Tongue (tissue), 2 donors: ENCODE results near the gene RAB1B. TPM values are rescaled to one million over a fixed set of nuclear protein-coding genes. Genes with fewer than 3 reads are reported as not detected.
"Not testable (repeated sequence)": the region's sequence is repeated elsewhere in the genome, so short reads cannot be mapped to it uniquely, and the experiment has no call there.

Experiments
- DNase-seq: peaks from one replicate; pipeline ENCODE4 v3.0.0-alpha.2; 2015
- total RNA-seq: library from RNA; depleted of rRNA; stranded (reverse); fragments of >200 nt; gene quantifications from one replicate; pipeline ENCODE4 v1.2.3, GENCODE V29; 2014

The RAB1B gene
- total RNA-seq, 1 donor from 2014 or later: 62.2 TPM

DNA sequence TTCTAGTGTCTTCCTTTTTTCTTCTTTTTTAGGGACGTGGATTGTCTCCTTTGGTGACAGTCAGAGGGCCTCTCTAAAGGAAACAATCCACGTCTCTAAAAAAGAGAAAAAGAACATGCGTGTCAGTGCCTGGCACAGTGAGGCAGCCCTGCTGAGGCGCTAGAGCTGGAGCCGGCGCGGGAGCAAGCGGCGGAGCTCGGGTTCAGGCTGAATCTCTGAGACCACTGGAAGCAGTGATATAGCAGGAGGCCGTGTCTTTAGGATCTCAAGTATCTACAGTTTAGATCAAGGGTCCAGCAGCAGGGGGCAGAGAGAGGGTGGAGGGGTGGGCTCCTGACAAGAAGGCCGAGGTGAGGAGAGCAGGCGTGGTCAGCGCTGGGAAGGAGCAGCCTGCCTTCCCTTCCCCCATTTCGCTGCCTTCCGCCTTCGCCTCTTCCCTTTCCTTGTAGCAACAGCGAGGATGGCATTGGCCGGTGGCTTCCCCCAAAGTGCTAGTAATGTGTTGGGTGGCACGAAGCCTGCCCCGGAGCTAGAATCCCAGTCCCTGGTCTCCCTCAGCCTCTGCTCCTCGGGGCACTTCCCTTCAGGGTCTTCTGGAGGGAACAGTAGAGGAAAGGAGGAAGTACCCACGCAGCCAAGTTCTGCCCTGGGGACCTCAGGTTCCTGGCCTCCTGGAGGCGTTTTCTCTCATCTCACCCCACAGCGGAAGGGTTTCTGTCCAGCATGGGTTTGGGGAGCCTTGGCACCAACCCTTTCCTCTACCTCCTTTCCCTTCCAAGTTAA, 28.2 kb upstream of the RAB1B start:
- no peak for DNase-seq

DNA sequence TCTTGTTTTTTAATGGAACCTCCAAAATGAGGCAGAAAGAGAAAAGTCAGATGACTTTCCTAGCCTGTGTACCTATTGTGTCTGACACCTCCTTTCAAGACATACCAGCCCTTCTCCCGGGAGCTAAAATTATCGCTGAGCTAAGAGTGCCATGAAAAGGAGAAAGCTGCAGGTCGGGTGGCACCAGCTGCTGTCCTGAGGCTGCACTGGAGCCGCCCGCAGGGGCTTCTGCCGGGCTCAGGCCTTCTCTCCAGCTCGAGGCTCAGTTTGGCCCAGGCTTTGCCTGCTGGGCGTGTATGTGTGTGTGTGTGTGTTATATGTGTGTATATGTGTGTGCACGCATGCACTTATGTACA, 27.7 kb upstream of the RAB1B start:
- peak; percentile 57 for DNase-seq

DNA sequence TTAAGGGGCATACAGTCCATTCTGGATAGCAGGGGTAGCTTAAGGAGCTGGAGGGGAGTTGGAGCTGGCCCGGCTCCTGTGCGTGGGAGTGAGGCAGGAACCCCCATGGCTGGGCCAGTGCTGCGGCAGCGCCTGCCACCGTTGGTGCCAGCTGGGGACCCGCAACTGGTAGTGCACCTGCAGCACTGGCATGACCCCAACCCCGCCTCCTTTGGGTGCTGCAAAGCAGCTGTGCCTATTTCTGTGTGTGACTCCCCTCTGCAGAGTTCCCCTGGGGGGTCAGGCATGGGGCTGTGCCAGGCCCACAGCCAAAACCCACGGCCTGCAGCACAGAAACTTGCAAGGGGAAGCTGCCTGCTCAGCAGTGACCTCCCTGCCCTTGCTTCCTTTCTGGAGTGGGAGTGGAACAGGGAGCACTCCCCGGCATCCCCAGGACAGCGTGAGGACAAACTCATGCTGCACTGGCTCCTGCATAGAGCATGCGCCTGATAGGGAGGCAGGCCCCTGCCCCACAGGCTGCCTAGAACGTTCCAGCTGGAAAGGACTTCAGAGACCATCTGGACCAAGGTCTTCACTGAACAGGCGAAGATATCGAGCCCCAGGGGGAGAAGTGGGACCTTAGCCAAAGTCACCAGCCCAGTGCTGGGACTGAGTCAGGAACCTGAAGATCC, 26.2 kb upstream of the RAB1B start:
- DNase-seq: no peak

DNA sequence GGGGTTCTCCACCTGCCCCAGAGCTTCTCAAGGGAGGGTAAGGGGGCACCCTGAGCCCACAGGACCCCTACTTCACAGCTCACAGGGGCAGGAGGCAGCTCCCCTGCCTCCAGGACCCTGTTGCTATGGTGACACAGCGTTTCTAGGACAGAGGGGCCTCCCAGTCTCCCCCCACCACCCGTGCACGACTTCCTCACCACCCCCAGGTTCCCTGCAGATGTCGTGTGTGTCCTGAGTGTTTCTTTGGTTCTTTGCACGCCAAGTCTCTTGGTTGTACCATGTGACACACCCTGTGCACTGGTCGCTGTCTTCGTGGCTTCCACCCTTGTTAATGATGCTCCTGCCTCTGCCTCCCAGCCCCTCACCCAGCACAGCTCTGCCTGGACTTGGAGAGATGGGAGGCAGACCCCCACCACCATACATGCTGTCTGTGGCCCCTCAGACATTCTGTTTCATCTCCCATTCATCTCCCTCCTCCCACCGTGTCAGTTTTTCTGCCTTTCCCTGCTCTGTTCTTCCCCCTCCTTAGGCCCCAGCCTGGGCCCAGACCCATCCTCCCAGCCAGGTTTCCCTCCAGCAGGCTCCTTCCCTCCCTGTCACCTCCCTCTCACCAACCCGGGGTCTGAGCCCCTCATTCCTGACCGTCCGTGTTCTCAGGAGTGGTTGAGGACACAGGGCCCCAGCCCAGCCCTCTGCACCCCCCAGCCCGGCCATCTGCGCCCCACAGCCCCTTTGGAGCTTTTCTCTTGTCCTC, 24.5 kb upstream of the RAB1B start:
- DNase-seq: peak; percentile 62

DNA sequence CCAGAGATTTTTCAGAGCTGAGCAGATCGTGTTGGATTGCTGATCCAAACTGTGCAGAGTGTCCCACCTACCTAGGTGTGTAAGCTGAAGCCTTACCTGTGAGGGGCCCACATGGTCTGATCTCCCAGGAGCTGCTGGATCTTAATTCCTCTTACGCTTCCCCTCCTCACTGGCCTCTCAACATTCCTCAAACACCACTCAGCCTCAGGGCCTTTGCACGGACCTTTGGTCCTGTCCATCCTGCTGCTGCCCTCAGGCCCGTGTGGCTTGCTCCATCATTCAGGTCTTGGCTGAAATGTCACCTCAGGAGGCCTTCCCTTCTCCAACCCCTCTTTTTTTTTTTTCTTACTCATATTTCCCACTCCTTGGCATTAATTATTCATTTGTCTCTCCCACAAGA, 21.1 kb upstream of the RAB1B start:
- DNase-seq: no peak

DNA sequence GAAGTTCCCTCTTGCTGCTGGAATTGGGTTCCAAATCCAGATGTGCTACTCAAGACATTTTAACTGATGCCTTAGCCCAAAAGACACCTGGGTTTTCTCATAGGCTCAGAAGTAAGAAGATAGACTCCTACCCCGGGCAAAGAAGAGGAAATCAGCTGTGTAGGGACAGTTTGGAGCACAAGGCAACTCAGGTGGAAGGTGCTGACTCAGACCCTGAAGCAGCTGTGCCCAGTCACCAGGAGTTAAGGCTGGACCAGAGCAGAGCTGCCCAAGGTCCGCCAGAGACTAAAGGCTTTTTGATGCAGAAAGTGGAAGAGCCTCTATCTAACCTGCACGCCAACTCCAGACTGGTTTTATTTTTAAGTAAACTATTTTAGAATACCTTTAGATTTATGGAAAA, 20.6 kb upstream of the RAB1B start:
- no peak for DNase-seq

DNA sequence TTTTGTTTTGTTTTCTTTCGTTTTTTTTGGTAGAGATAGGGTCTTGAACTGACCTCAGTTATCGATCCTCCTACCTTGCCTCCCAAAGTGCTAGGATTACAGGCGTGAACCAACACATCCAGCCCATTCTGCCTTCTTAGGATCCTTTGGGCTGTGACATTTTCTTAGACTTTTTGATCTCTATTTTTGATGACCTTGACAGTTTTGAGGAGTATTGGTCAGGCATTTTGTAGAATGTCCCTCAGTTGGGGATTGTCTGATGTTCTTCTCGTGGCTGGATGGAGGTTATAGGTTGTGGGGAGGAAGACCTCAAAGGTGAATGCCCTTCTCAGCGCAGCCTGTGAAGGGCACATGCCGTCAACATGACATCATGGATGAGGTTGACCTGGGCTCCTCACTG, 19.5 kb upstream of the RAB1B start:
- DNase-seq: no peak

DNA sequence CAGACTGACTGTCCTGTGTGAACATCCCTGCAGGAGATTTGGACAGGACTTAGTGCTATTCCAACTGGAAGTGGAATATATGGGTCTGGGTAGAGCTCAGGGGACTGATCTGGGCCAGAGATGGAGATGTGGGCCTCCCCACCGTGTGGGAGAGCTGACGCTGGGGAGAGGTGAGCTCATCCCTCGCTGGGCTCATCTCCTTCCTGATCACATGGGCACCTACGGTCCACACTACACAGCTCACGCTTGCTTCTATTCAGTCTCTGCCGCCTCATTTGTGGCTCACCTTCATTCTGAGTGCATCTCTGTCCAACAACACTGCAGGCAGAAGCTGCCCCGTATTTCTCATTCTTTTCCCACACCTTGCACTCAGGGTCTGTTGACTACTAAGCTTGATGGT, 16.6 kb upstream of the RAB1B start:
- DNase-seq: no peak

DNA sequence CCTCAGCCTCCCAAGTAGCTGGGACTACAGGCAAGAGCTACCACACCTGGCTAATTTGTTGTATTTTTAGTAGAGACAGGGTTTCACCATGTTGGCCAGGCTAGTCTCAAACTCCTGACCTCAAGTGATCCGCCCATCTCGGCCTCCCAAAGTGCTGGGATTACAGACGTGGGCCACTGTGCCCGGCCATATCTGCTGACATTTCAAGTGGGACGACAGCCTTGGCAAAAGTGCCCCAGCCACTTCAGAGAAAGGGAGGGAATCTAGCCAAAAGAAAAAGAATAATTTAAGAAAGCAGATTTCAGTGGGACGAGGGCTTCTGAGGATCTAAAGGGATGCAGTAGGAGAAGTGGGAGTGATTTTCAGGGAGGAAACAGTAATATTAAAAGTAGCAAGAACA, 15.4 kb upstream of the RAB1B start:
- not testable (repeated sequence) for DNase-seq

DNA sequence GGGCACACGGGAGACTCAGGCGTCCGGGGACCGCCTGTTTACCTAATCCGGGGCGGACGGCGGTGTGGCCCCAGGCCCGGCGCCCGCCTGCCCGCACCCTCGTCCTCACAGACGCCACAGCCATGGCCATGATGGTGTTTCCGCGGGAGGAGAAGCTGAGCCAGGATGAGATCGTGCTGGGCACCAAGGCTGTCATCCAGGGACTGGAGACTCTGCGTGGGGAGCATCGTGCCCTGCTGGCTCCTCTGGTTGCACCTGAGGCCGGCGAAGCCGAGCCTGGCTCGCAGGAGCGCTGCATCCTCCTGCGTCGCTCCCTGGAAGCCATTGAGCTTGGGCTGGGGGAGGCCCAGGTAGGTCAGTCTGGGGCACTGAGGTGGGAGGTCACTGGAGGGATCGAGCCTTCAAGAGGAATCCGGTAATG, 10.0 kb upstream of the RAB1B start:
- DNase-seq: no peak

DNA sequence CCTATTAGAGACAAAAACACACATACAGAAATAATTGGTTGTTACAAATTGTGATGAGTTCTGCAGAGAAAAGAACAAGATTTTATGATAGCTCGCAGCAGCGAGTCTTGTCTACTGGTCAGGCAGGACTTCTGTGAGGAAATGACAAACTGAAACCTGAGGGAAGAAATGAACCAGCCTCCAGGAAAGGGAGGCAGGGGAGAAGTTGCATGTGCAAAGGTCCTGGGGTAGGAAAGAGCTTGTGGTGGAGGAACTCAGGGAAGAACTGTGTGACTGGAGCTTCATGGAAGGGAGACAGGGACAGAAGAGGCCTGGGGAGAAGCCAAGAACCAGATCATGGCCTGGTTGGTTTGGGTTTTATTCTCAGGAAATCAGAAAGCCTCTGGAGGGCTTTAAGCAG, 9.2 kb upstream of the RAB1B start:
- no peak for DNase-seq

DNA sequence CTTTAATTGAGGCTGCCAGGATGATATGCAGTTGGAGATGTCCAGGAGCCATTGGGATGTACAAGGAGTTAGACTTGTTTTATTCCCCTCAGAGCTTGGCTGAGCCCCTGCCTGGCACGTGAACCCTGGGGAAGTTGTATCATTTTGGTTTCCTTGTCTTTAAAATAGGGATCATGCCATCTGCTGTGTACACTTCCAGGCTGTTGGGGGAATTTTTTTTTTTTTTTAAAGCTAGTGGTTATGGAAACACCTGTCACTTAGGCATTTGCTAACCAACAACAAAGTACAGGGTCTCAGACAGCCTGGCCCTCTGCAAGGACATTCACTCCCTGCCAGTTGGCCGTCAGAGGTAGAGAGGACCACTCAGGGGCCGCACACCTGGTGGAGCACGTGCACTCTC, 8.5 kb upstream of the RAB1B start:
- no peak for DNase-seq

DNA sequence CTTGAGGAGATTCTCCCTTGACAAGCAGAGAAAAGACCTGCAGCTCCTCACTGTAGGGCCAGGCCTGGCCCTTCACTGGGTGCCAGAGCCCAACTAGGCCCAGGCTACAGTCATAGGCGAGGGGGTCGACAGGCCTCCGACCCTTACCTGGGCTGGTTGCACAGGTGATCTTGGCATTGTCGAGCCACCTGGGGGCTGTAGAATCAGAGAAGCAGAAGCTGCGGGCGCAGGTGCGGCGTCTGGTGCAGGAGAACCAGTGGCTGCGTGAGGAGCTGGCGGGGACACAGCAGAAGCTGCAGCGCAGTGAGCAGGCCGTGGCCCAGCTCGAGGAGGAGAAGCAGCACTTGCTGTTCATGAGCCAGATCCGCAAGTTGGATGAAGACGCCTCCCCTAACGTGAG, 6.9 kb upstream of the RAB1B start:
- no peak for DNase-seq

DNA sequence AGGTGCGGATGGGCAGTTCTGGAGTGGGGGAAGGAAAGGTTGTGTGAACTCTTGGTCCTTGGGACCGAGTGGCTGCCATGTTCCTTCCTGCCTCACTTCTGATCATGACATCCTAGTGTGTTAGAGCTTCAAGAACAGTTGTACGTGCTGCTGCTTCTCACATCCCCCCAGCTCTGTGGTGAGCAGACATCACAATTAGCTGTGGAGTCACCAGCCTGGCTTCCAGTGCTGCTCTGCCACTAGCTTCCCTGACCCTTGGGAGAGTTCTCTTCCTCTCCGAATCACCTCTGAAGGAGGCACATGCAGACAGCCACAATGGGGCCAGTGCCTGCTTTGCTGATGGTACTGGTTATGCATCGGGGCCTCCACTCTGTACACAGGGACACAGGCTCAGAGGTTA, 6.2 kb upstream of the RAB1B start:
- no peak for DNase-seq

DNA sequence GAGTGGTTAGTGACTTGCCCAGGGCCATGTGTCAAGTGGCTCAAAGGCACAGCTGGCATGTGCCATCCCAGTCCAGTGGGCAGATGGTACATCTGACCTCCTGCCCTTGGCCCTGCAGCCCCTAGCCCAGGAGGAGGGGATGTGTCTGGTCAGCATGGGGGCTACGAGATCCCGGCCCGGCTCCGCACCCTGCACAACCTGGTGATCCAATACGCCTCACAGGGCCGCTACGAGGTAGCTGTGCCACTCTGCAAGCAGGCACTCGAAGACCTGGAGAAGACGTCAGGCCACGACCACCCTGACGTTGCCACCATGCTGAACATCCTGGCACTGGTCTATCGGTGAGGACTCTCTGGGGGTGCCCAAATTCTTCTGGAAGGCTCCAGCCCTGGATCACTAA, 5.7 kb upstream of the RAB1B start:
- DNase-seq: no peak

DNA sequence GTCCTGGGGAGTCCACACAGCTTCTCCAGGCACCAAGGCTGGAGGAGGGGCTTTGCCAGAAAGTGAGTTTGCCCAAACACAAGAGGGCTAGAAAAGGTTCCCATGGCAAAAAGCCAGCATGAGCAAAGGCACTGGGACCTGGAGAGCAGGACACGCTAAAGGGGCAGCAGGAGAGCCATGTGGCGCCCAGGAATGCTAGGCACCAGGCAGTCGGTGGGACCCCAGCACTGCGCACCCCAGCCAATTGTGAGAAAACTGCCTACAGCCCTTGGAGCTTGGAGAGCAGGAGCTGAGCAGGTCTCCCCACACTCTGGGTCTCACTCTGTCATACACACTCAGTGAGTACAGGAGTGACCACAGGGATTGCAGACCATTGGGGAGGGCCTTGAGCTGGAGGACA, 5.2 kb upstream of the RAB1B start:
- DNase-seq: no peak

DNA sequence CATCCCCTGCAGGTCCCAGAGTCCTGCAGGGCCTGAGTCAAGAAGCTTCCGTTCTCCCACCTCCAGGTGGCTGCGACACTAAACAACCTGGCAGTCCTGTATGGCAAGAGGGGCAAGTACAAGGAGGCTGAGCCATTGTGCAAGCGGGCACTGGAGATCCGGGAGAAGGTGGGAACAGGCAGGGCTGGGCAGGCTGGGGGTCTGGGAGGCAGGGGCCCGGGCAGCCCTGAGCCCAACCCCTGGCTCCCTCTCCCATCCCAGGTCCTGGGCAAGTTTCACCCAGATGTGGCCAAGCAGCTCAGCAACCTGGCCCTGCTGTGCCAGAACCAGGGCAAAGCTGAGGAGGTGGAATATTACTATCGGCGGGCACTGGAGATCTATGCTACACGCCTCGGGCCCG, 4.7 kb upstream of the RAB1B start:
- DNase-seq: no peak

DNA sequence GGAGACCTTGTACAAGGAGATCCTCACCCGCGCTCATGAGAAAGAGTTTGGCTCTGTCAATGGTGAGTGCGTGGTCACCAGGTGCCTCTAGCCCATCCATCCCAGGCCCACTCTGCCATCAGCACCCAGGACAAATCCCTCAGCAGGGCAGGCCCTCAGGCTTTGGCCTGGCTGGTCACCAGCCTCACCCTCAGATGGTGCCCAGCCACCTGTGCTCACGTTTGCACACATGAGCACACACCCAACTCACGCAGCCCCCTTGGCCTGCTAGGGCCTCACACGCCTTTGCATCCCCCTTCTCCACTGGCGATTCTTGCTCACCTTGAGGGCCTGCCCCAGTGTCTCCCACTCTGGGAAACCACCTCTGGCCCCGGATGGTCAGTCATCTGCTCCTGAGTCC, 4.1 kb upstream of the RAB1B start:
- DNase-seq: no peak

DNA sequence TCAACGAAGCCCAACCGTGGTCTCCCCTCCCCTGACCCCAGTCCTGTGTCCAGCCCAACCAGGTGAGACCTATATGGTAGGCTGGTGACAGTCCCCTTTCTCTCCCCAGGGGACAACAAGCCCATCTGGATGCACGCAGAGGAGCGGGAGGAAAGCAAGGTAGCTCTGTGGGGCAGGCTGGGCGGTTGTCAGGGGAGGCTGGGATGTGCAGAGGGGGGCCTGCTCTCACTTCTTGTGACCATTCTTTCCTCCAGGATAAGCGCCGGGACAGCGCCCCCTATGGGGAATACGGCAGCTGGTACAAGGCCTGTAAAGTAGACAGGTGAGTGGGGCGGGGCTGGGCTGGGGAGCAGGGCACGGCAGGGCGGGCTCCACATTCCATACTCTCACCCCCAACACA, 3.5 kb upstream of the RAB1B start:
- no peak for DNase-seq

DNA sequence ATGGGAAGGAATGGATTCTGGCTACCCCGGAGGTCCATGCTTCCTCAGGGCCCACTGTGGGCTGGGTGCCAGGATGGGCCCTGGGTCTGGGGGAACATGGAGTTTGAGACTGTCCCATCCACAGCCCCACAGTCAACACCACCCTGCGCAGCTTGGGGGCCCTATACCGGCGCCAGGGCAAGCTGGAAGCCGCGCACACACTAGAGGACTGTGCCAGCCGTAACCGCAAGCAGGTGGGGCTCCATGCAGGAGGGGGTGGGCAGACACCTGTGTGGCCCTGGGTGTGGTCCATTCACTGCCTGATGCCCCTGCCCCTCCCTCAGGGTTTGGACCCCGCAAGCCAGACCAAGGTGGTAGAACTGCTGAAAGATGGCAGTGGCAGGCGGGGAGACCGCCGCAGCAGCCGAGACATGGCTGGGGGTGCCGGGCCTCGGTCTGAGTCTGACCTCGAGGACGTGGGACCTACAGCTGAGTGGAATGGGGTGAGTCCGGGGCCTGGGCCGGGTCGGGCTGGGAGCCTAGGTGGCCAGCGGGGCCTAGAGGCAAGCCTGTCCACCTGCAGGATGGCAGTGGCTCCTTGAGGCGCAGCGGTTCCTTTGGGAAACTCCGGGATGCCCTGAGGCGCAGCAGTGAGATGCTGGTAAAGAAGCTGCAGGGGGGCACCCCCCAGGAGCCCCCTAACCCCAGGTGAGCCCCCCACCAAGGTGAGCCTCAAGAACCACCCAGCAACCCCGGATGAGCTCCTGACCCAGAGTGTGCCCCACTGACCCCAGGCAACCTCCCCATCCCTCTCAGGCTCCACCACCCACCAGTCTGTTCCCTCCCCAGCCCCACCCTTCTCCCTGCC, 2.7 kb upstream of the RAB1B start:
- DNase-seq: no peak

DNA sequence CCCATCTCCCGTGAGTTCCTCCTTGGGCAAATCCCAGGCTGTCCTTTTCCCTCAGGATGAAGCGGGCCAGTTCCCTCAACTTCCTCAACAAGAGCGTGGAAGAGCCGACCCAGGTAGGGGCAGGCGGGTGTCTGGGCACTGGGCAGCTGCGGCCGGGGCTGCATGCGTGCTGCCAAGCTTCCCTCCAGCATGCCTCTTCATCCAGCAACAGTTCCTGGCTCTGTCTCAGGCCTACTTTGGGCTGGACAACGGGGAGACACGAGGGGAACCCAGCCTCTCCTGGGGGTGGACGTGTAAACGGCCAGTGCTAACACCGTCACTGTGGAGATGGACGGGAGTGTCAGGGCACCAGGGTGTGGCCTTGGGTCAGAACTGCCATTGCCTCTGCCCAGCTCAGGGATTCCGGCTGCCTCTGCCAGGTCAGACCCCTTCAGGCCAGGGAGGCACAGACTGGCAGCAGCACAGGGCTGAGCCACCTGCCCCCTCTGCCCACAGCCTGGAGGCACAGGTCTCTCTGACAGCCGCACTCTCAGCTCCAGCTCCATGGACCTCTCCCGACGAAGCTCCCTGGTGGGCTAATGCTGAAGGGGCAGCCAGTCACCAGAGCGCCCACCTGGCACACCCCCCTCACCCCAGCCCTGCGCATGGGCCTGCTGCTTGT, 1.9 kb upstream of the RAB1B start:
- DNase-seq: no peak

DNA sequence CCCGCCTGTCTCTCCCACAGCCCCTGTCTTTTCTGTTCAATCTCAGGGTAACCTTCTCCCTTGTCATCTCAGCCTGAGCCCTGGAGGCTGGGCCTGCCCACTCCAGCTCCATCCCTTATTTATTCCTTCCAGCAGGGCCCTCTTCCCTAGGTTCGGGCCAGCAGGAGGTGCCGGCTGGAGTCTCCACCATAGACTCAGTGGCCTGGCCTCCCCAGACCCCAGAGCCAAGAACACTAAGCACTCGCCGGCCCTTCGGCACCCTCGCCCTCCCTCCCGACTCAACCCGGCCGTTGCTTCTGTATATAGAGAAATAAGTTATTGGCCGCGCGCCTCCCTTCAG, 1.4 kb upstream of the RAB1B start:
- no peak for DNase-seq
